Aorta (tissue), 5 donors: ENCODE results near the gene TRAT1. TPM values are rescaled to one million over a fixed set of nuclear protein-coding genes. Genes with fewer than 3 reads are reported as not detected.
"Not testable (repeated sequence)": the region's sequence is repeated elsewhere in the genome, so short reads cannot be mapped to it uniquely, and the experiment has no call there.

Experiments used
- ATAC-seq: fragments of 200-7000 bp; cut with Tn5 transposase; one replicate; pipeline ENCODE4 v1.9.1; 2022; ENCODE audit warnings: moderate library complexity; ENCODE audit not compliant: low FRiP score
- DNase-seq, 2 donors: peaks; one replicate each; pipeline ENCODE4 v3.0.0-alpha.2; 2020
- H3K27ac ChIP-seq, 2 donors: one replicate each; pipeline ENCODE4 v1.5.1; 2013; ENCODE audit warnings: low read length in 2 of 2, mild to moderate bottlenecking in 2 of 2, moderate library complexity in 2 of 2, control low read depth in 1 of 2, inconsistent platforms in 1 of 2, low read depth in 1 of 2
- H3K27me3 ChIP-seq, 2 donors: one replicate each; pipeline ENCODE4 v1.6.1; 2013; ENCODE audit warnings: control low read depth in 1 of 2, low read length in 1 of 2, mild to moderate bottlenecking in 1 of 2, moderate library complexity in 1 of 2; ENCODE audit not compliant: insufficient read depth in 2 of 2, control insufficient read depth in 1 of 2
- H3K36me3 ChIP-seq, 2 donors: one replicate each; pipeline ENCODE4 v1.6.1; 2013; ENCODE audit warnings: control low read depth in 1 of 2, low read length in 1 of 2, mild to moderate bottlenecking in 1 of 2; ENCODE audit not compliant: insufficient read depth in 2 of 2, control insufficient read depth in 1 of 2
- H3K4me1 ChIP-seq, 2 donors: one replicate each; pipeline ENCODE4 v1.6.1; 2013; ENCODE audit warnings: low read length in 2 of 2, control low read depth in 1 of 2, mild to moderate bottlenecking in 1 of 2, moderate library complexity in 1 of 2; ENCODE audit not compliant: insufficient read depth in 2 of 2, control insufficient read depth in 1 of 2
- H3K4me3 ChIP-seq, 2 donors: one replicate each; pipeline ENCODE4 v1.5.1; 2013; ENCODE audit warnings: low read length in 2 of 2, control low read depth in 1 of 2, mild to moderate bottlenecking in 1 of 2
- H3K9me3 ChIP-seq: one replicate; pipeline ENCODE4 v1.6.1; 2013; ENCODE audit warnings: mild to moderate bottlenecking, low read length; ENCODE audit not compliant: control insufficient read depth
- WGBS, 2 donors: extraction: QIAGEN DNeasy Blood & Tissue Kit; methylation state at CpG; one replicate each; pipeline ENCODE4 v1.1.7; 2013; 5-methylcytosine and 5-hydroxymethylcytosine counted together
- intact Hi-C, 2 donors: fragments of 100-400 bp; cut with DNase I; formaldehyde crosslinking; loops; one replicate each; pipeline versions ENCODE4 v1.14.2 to v1.15.0; 2022
- polyA plus RNA-seq, 2 donors: library from polyadenylated mRNA; stranded (reverse); fragments of 200-250 nt; gene quantifications; one replicate each; pipeline ENCODE4 v1.2.3, GENCODE V29; 2013
- total RNA-seq, 2 donors: library from RNA; stranded (reverse); fragmentation: NEBNext Ultra II Directional; extraction: Animal tissue kit (Norgen Biotek cat#: 25700); gene quantifications; one replicate each; pipeline ENCODE4 v1.2.1, GENCODE V29; 2021
- donor health status: healthy with polysubstance abuse.
- donor health status: Bipolar disorder and iron deficiency.
- donor health status: DM: no; HTN: no; CAD: no.
- donor health status: DM: no; HTN: no; CAD: no.
- donor health status: DM: yes; HTN: yes; CAD: no.

Gene TRAT1
- total and polyA plus RNA-seq, 4 donors: 0.52 to 1.3 (median 1.1) TPM; not detected in 1

DNA sequence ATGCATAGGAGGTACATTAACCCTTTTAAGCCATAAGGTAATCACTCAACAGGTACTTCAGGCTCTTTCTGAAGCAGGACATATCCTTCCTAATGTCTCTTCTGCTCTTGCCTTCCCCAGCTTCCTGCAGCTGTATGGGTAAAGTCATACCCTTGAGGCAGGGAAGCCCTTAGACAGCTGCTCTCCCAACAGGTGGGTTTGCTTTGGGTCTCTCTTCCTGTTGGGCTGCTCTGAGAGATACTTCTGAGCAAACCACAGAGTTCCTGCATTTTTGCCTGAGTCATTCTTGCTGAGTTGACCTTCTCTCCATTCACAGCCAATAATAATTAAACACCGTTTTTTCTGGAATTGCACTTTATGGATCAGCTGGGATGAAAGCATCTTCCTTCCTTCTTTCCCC is 2.0 kb upstream of the TRAT1 start:
- Histone ChIP-seq H3K4me1 (no peaks in the 10 kb centered on the region), H3K9me3 (no peaks in the 10 kb centered on the region), H3K27ac (no peak overlapping the region), H3K27me3 (no peaks in the 10 kb centered on the region), H3K4me3 (no peak overlapping the region), H3K36me3 (no peaks in the 10 kb centered on the region)
- intact Hi-C loops: no loop called here
- ATAC-seq: no peak
- no peak for DNase-seq
- WGBS, 2 donors: 80 to 91% methylated on average over 1 of the region's 1 CpG

DNA sequence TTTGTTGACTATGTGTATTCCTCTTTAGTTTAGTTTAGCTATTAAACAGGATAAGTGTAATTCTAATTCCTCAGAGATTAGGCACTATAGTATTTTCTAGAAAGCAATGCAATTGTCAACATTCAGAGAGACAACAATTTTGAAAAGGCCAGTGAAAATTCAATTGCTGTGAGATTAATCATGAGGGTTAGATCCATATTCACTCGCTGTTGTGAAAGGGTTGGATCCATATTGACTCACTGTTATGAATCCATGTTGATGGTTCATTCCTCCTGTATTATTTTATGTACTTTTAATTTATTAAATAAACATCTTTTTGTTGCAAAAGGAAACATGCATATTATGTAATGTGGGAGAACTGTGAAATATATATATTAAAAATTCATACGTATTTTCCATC is 641 bp downstream of the TRAT1 start:
- no peak for DNase-seq
- Histone ChIP-seq H3K9me3 (no peaks in the 10 kb centered on the region), H3K27ac (no peak overlapping the region), H3K4me3 (no peak overlapping the region), H3K36me3 (no peaks in the 10 kb centered on the region), H3K27me3 (no peaks in the 10 kb centered on the region), H3K4me1 (no peaks in the 10 kb centered on the region)
- 79% methylated on average over 2 of the region's 2 CpGs for WGBS, 2 donors
- intact Hi-C loops: no loop called here
- ATAC-seq: no peak

DNA sequence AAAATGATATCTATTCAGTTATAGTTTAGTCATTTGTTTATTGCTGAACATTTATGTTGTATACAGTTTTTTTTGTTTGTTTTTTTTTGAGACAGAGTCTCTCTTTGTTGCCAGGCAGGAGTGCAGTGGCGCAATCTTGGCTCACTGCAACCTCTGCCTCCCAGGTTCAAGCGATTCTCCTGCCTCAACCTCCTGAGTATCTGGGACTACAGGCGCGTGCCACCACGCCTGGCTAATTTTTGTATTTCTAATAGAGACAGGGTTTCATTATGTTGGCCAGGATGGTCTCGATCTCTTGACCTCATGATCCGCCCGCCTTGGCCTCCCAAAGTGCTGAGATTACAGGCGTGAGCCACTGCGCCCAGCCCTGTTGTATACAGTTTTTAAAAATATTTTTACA is 1.2 kb downstream of the TRAT1 start:
- ATAC-seq, DNase-seq, H3K9me3 ChIP-seq, H3K4me1 ChIP-seq, H3K27me3 ChIP-seq, intact Hi-C loops, H3K4me3 ChIP-seq, H3K36me3 ChIP-seq, H3K27ac ChIP-seq: not testable (repeated sequence)
- WGBS, 2 donors: 87 to 92% methylated on average over 10 of the region's 10 CpGs

DNA sequence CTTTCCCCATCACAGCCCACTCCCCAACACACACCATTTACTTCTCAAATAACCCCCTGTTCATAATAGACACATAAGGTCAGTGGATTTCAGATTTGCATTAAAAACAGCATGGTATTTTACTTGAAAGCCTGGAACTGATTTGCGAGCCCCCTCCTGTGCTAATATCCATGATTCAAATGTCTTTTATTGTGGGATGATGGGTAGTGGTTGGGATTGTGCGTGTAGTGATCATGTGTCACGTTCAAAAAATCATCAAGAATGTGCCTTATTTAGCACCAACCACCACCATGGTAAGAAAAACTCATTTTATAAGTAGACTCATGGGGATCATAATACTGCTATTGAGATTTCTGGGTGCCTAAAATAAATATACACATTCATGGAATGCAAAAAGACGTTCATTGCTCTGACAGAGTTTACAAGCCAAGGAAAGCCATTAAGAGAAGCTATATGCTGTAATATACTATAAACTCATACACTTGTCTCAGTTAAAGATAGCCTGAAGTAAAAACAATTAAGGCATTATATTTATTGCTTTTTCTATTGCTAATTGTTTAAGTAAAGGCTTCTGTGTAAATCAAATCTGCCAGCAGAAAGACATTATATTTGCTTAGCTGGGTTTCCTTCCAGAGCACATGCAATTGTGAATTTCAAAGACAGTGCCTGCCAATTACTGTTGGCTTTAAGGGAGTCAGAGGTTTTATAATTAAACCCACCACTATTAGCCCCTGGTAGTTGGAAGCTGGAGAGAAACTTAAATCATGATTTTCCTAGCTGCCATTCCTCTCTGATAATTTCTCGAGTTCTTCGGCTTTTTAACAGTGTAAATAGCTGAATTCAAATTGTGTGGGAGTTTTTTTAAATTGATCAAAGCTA is 4.0 kb downstream of the TRAT1 start:
- DNase-seq: no peak
- Histone ChIP-seq H3K27me3 (no peaks in the 10 kb centered on the region), H3K36me3 (no peaks in the 10 kb centered on the region), H3K27ac (no peak overlapping the region), H3K4me3 (no peak overlapping the region), H3K4me1 (no peaks in the 10 kb centered on the region), H3K9me3 (no peaks in the 10 kb centered on the region)
- ATAC-seq: no peak
- intact Hi-C loops: no loop called here
- 51 to 58% methylated on average over 6 of the region's 6 CpGs for WGBS, 2 donors

DNA sequence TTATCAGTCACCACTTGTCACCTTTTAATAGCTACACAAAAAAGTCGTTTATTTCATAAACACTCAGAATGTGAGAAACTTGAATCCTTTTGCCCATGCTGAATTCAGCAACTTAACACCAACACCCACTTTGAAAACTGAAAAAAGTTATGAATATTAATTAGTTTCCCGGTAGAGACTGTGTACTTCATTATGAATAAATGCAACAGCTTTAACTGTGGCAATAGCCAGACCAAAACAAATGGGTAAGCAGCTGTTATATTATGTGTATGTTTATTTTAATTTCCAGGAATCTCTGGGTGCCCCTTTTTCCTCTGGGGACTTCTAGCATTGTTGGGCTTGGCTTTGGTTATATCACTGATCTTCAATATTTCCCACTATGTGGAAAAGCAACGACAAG is 7.8 kb downstream of the TRAT1 start:
- Histone ChIP-seq H3K36me3 (no peaks in the 10 kb centered on the region), H3K4me3 (no peak overlapping the region), H3K27me3 (no peaks in the 10 kb centered on the region), H3K4me1 (no peaks in the 10 kb centered on the region), H3K9me3 (no peaks in the 10 kb centered on the region), H3K27ac (no peak overlapping the region)
- no peak for DNase-seq
- 54 to 61% methylated on average over 3 of the region's 3 CpGs for WGBS, 2 donors
- intact Hi-C loops: no loop called here
- no peak for ATAC-seq

DNA sequence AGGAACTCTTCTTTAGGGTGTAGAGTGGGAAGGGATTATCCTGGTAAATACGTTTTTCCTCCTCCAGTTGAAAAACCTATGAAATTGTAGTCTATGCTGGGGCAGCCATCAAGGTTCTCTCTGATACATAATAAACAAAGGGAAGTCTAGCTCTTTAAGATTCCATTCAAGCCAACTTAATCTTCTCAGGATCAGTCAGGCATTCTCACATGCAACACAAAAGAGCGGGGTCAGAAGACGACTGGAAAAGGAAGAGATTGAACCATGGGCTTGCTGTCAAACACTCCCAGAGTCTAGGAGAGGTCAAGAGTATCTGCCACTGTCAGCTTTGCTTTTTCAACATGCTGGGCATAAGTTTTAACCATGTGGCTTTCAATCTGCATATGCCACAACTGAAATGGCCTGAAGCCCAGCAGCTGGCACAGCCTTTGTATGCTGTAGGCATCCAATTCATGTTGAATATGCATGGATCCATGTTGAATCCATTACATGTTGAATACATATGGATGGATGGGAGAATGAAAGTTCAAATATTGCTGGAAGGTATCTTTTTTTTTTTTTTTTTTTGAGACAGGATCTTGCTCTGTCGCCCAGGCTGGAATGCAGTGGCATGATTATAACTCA is 8.5 kb downstream of the TRAT1 start:
- Histone ChIP-seq H3K4me3 (no peak overlapping the region), H3K27me3 (no peaks in the 10 kb centered on the region), H3K36me3 (no peaks in the 10 kb centered on the region), H3K27ac (no peak overlapping the region), H3K9me3 (no peaks in the 10 kb centered on the region), H3K4me1 (no peaks in the 10 kb centered on the region)
- no peak for DNase-seq
- WGBS, 2 donors: 76 to 78% methylated on average over 4 of the region's 4 CpGs
- intact Hi-C loops: no loop called here
- no peak for ATAC-seq

DNA sequence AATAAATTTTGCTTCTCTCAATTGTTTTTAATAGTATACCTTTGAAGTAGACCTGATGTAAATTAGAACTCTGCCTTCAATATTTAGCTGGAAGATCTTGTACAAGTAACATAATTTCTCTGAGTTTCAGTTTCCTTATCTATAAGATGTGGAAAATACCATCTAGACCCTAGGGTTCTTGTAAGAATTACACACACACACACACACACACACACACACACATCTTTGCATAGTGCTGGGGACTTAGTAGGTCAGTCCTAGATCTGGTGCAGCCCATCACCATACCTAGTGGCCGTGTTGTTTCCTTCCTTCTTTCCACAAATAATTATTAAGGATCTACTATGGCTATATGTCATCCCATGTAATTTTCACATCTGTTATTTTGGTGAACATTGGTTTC is 11.0 kb downstream of the TRAT1 start:
- no peak for ATAC-seq
- 68 to 77% methylated on average over 1 of the region's 1 CpG for WGBS, 2 donors

DNA sequence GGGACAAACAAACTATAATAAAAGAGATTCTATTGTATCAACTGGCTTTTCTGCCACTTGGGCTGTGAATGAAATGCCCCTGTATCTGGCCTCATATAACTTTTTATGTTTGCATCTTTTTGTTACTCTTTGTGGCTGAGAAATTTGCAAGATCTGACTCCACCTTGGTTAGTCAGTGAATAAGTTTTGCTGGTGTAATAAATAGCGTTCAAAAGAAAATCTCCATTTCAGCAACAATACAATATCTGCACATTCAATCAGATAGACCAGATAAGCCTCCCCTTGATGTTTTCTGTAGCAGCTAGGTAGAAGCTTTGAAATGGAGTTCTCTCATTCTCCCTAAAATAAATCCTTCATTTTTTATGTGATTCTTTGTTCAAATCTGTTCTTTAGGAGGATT is 12.0 kb downstream of the TRAT1 start:
- Histone ChIP-seq H3K9me3 (peaks cover 1% of the 10 kb centered on the region), H3K36me3 (no peaks in the 10 kb centered on the region), H3K4me1 (no peaks in the 10 kb centered on the region), H3K27ac (no peak overlapping the region), H3K4me3 (no peak overlapping the region), H3K27me3 (no peaks in the 10 kb centered on the region)
- ATAC-seq (no peak), DNase-seq (no peak)
- intact Hi-C loops: no loop called here
- WGBS, 2 donors: 83 to 97% methylated on average over 1 of the region's 1 CpG

More for the DNA sequence above, 11.0 kb downstream of the TRAT1 start:
- Histone ChIP-seq H3K36me3 (no peaks in the 10 kb centered on the region), H3K4me3 (no peak overlapping the region), H3K9me3 (peaks cover 1% of the 10 kb centered on the region), H3K27ac (no peak overlapping the region), H3K4me1 (no peaks in the 10 kb centered on the region), H3K27me3 (no peaks in the 10 kb centered on the region)
- intact Hi-C loops: no loop called here
- DNase-seq: no peak

DNA sequence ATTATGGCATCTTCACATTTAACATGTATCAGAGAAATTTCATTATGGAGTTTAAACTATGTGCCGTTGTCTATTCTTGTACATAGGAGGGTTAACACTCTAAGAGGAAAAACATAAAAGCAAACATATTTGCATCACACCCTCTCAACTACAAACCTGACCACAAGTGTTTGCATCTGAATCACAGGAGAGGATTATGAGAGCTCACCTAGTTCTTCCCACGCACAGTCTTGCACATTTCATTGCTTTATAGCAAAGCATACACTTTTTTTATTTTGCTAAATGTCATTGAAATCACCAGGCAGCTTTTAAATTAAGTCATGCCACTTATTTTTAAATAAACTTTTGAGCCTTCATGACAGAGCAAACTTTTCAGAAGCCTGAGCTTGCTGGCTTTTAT is 12.5 kb downstream of the TRAT1 start:
- DNase-seq (no peak), ATAC-seq (no peak)
- WGBS, 2 donors: 64 to 71% methylated on average over 2 of the region's 2 CpGs
- no peaks in the 10 kb centered on the region for H3K27me3 ChIP-seq
- intact Hi-C loops: no loop called here
- no peaks in the 10 kb centered on the region for H3K4me1 ChIP-seq
- peaks cover 1% of the 10 kb centered on the region for H3K9me3 ChIP-seq
- H3K4me3 ChIP-seq: no peak overlapping the region
- H3K27ac ChIP-seq: no peak overlapping the region
- no peaks in the 10 kb centered on the region for H3K36me3 ChIP-seq
